ENCODE measurements around the gene EME2.

GRCh38 chr16:1791943-1792812 is 19.6 kb downstream of the EME2 start:
- TF ChIP-seq CTCF (conservative IDR thresholded peaks at IDR 0.05) (no peak), EZH2 (IDR thresholded peaks at IDR 0.05; ENCODE audit: low read depth) (no peak)

Measured in PC-9 (cell line).